ENCODE data around the gene POLG.

- no peak for TF ChIP-seq RAD21 (IDR thresholded peaks at IDR 0.05; ENCODE audit: low read length)
- no peak for TF ChIP-seq CTCF (conservative IDR thresholded peaks at IDR 0.05; ENCODE audit: low read depth, low read length)
- no peak for TF ChIP-seq POLR2A (IDR thresholded peaks at IDR 0.05; ENCODE audit: low read depth, low read length)
- no peak for TF ChIP-seq CEBPB (IDR thresholded peaks at IDR 0.05; ENCODE audit: low read depth, low read length)
- TF ChIP-seq ELK1 (IDR thresholded peaks at IDR 0.05; ENCODE audit: borderline replicate concordance, low read depth, low read length), result no peak
- TF ChIP-seq USF2 (IDR thresholded peaks at IDR 0.05; ENCODE audit: low read depth, low read length), result no peak
Measured at GRCh38 chr15:89320200-89320599, 14.4 kb downstream of the POLG start.

Measured in IMR-90 (cell line).